CD4-positive, alpha-beta T cell treated with Interleukin-17A for 1 hour (primary cell): ENCODE measurements around the gene SETD1A.
"Not testable (repeated sequence)": the region's sequence is repeated elsewhere in the genome, so short reads cannot be mapped to it uniquely, and the experiment has no call there.

Source experiments
- DNase-seq: peaks from one replicate; pipeline ENCODE4 v3.0.0-alpha.2; 2020

The SETD1A gene

GRCh38 chr16:31001507-31002249, 44.1 kb downstream of the SETD1A start:
- no peak for DNase-seq

DNA sequence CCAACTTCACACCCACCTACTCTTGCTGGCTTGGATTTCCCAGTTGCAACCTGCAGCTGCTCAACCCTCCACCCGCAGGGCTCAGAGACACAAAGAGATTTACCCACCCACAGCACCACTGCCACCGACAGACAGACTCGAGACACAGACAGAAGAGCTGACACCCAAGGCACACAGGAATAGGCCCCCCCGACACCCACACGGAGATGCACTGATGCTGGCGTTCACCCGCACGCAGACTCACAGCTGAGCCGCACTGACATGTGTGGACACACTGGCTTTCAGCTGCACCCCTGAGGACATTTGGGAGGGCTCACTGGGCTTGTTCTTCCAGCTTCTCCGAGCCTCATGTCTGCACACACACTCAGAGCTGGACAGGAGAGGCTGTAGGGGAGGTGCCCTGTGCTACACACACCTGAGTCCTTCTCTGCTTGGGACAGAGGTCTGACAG, 44.7 kb downstream of the SETD1A start:
- no peak for DNase-seq

DNA sequence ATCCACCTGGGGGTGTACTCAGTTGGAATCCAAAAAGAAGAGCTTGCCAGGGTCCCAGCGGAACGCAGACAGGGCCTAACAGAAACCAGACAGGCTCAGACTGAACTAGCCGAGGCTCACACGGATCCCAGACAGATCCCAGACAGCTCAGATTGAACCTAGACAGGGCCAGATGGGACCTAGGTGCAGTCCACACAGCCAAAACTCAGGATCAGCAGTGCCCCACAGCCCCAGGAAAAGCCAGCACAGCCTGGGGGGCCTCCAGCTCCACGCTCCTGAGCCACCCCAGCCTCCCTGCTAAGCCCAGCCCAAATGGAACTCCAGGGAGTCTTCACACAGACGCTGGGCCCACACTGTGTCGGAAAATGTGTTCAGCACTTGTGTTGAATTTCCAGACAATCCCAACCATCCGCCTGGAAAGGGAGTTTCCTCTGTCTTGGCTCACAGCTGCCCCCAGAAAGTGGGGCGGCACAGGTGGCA, 45.3 kb downstream of the SETD1A start:
- DNase-seq: no peak

DNA sequence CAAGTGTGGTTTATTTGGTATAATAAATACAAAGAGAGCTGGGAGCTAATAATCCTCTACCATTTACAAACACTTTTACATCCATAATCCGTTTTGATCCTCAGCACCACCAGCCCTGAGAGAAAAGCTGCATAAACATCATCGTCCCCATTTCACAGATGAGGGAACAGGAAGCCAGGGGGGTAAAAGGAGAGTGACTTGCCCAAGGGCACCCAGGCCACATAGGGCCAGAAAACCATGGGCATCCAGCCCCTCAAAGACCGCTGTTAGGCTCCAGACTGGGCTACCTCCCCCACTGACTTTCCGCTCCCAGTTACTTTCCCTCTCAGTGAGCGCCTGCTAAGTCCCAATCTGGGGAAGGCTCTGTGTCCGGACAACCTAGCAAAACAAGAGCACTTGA, 46.2 kb downstream of the SETD1A start:
- no peak for DNase-seq

- no peak for DNase-seq
These were observed 47.1 kb downstream of the SETD1A start for GRCh38 chr16:31004658-31005057.

DNA sequence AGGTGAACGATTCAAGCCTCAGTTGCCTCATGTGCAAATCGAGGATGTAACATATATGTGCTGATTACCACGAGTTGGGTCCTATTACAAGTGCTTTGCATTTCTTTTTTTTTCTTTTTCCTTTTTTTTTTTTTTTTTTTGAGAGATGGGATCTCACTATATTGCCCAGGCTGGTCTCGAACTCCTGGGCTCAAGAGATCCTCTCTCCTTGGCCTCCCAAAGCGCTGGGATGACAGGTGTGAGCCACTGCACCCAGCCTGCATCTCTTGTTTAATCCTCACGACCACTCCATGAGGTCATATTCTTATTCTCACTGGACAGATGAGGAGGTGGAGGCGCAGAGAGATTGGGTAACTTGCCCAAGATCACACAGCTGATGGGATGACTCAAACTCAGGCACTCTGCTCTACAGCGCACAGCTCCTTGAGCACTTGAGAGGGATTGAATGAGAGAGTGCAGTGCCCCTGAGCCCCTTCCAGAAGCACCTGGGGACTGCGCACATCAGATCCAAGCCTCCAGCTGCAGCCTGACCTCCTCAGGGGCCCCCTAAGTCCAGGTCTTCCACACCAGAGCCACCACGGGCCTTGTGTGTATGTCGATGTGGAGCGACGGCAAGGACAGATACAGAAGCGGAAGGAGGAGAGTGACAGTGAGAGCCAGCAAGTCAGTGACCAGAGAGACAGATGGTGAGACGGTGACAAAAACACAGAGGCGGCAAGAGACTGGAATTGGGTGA, 48.0 kb downstream of the SETD1A start:
- DNase-seq: no peak

DNA sequence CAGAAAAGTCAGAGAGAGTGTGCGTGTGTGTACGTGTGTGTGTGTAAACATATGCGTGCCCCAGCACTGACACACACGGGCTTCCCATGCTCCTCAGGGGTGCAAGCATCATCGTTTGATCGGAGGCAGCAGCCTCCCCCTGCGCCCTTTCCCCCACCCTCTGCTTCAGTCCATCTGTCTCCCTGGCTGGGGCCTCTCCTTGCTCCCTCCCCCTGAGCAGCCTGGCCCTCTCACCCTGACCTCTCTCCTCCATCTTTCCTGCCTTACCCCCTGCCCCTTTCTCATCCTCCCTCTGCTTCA, 48.5 kb downstream of the SETD1A start:
- DNase-seq: no peak

GRCh38 chr16:31006589-31006988, 49.0 kb downstream of the SETD1A start:
- DNase-seq: no peak

- DNase-seq: no peak
These were observed 50.1 kb downstream of the SETD1A start for GRCh38 chr16:31007684-31008083.

GRCh38 chr16:31008149-31008548, 50.6 kb downstream of the SETD1A start:
- no peak for DNase-seq

- DNase-seq: no peak
These were observed 51.0 kb downstream of the SETD1A start for GRCh38 chr16:31008551-31008950.

DNA sequence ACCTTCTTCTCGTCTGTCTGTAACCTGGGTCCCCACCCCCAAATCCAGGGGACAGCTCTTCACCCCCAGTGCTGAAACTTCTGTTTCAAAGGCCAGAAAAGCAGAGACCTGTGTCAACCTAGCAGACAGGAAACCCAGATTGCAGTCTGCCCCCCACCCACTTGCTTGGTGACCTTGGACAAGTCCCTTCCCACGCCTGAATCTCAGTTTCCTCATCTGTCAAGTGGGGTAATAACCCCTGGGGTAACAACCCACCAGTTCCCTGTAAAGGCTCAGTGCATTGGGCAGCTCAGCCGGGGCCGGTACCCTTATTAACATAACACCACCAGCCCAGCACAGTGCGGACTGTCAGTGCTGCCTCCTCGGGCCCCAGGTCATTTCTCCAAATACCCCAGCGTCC, 51.6 kb downstream of the SETD1A start:
- DNase-seq: no peak

- DNase-seq: no peak
These were observed 52.5 kb downstream of the SETD1A start for GRCh38 chr16:31009894-31010584.

GRCh38 chr16:31010585-31011325, 53.2 kb downstream of the SETD1A start, which contains the start of gene STX1B:
TSS of gene STX1B (minus strand) at chr16:31010638. CDS start at chr16:31010396, 242 bp downstream.
- peak; percentile 50 for DNase-seq

DNA sequence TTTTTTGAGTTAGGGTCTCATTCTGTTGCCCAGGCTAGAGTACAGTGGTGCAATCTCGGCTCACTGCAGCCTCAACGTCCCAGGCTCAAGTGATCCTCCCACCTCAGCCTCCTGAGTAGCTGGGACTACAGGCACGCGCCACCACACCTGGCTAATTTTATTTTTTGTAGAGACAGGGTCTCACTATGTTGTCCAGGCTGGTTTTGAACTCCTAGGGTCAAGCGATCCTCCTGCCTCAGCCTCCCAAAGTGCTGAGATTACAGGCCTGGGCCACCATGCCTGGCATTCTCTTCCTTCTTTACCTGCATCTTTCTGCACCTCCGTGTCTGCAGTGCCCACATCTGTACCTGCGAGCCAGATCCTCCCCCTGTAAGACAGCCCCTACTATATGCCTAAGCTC, 54.3 kb downstream of the SETD1A start:
- not testable (repeated sequence) for DNase-seq

DNA sequence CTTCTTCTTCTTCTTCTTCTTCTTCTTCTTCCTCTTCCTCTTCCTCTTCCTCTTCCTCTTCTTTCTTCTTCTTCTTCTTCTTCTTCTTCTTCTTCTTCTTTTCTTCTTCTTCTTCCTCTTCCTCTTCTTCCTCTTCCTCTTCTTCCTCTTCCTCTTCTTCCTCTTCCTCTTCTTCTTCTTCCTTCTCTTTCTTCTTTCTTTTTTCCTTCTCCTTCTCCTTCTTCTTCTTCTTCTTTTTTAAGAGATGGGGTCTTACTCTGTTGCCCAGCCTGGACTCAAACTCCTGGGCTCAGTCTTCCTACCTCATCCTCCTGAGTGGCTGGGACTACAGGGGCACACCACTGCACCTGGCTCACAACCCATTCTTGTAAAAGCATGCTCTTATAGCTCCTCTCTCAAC, 55.7 kb downstream of the SETD1A start:
- DNase-seq: not testable (repeated sequence)

GRCh38 chr16:31016018-31016417, 58.5 kb downstream of the SETD1A start:
- no peak for DNase-seq

DNA sequence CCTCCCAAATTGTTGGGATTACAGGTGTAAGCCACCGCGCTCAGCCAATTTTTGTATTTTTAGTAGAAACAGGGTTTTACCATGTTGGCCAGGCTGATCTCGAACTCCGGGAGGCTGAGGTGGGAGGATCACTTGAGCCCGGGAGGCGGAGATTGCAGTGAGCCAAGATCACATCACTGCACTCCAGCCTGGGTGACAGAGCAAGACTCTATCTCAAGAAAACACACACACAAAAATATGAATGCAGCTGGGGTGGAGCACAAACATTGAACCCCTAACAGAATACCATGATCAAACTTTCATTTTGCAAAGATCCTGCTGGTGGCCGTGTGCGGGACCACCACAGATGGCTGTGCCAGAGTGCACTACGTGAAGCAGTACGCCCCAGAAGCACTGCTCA, 60.2 kb downstream of the SETD1A start:
- DNase-seq: not testable (repeated sequence)

DNA sequence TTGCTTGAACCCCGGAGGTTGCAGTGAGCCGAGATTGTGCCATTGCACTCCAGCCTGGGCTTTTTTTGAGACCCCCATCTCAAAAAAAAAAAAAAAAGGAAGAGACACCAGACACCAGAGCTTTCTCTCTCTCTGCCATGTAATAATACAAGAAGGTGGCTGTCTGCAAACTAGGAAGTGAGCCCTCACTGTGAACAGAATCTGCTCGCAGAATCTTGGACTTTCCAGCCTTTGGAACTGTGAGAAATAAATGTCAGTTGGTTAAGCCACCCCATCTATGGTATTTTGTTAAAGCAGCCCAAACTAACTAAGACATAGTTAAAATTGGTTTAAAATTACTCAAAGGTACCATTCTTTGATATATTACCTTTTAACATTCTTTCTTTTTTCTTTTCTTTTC, 63.0 kb downstream of the SETD1A start:
- no peak for DNase-seq

DNA sequence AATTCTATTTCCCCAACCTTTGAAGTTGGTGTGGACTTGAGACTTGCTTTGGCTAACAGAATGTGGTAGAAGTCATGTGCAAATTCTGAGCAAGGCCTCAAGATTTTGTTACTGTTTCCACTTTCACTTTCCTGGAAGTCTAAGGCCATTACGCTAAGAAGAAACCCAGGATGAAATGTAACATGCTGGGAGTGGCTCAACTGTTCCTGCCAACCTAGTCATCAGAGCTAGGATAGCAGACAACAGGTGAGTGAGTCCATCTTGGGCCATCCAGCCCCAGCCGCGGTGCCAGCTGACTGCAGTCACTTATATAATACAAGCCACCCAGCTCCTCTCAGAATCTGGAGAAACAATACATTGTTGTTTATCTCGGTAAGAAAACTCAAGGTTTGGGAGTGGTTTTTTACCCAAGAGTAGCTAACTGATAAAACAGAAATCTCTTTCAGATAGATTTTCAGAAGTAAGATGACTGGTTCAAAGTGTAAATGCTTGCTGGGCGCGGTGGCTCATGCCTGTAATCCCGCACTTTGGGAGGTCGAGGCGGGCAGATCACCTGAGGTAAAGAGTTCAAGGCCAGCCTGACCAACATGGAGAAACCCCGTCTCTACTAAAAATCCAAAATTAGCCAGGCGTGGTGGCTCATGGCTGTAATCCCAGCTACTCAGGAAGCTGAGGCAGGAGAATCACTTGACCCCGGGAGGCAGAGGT, 65.1 kb downstream of the SETD1A start:
- no peak for DNase-seq

GRCh38 chr16:31023252-31023602, 65.7 kb downstream of the SETD1A start:
- no peak for DNase-seq

DNA sequence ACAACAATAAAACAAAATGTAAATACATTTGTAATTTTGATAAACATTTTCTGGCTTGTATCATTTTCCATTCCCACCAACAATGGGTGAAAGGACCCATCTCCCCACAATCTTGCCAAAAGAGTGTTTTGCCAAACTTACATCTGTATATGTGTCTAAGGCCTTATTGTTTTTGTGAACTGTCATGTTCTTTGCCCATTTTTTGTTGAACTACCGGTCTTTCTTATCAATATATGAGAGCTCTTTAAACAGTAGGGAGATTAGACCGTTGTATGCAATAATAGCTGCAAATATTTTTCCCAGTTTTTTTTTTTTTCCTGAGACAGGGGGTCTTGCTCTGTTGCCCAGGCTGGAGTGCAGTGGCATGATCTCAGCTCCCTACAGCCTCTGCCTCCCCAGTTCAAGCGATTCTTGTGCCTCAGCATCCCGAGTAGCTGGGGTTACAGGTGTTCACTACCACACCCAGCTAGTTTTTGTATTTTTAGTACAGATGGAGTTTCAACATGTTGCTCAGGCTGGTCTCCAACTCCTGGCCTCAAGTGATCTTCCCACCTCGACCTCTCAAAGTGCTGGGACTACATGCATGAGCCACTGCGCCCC, 66.2 kb downstream of the SETD1A start:
- no peak for DNase-seq
